Measurements from ENCODE around the gene RHBDF2.

DNA sequence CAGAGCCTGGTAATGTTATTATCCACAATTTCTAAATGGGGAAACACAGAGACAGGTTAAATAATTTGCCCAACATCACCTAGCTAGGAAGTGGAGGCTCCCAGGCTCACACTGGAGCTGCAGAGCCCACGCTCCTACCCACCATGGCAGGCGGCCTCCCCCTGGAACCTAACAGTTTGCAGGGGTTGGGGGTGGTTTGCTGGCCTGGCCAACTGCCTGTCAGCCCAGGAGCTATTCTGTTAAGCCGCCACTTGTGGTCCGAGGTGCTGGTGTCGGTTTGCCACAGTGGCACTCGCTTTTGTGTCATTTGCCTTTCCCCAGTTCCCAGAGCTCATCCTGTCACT is 42.2 kb upstream of the RHBDF2 start:
- TF ChIP-seq CTCF (conservative IDR thresholded peaks at IDR 0.05; ENCODE audit: low read depth, low read length) (no peak), EZH2phosphoT487 (IDR thresholded peaks at IDR 0.05; ENCODE audit: borderline replicate concordance, low read length) (no peak), EZH2 (IDR thresholded peaks at IDR 0.05; ENCODE audit: low read length, unreplicated experiment) (no peak)
